Ammon's horn (tissue), 1 donor: Measurements from ENCODE around the gene ZFPM1.

Experiments
- DNase-seq: peaks from one replicate; pipeline ENCODE4 v3.0.0-alpha.2; 2016; ENCODE audit warnings: low spot score

ZFPM1 gene

DNA sequence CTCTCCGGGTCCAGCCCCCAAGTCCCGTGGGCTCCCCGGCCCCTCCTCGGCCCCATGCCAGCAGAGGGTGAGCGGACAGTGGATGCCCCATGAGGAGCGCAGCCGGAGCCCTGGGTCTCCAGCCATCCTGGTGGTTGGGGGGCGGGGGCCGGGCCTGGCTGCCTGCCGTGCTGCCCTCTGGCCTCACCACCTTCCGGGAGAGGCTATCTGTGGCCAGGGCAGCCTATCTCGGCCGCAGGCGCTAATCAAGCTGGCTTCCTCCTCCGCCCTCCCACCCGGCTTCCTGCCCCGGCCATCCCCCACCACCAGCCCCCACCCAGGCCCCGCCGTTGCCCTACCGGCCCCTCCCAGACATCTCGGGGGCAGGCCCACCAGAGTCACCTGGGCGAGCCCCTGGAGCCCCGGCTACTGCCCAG is 46.8 kb downstream of the ZFPM1 start:
- DNase-seq, result no peak

DNA sequence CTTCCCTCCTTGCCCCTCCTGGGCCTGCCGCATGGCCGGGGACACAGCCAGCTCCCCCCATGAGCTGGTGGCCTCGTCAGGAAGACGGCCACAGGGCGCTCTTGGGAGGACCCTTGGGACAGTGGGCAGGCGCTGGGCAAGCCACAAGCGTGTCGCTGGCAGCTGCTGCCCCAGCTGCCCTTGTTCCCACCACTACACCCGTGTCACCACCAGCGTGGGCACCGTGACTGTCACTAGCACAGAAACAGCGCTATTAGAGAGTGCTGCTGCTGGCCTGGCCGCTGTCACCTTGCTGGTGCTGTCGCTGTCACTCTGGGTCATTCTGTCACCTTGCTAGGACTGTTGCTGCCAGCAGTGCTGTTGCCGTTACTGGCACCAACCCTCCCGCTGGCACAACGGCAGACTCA is 47.2 kb downstream of the ZFPM1 start:
- no peak for DNase-seq

DNA sequence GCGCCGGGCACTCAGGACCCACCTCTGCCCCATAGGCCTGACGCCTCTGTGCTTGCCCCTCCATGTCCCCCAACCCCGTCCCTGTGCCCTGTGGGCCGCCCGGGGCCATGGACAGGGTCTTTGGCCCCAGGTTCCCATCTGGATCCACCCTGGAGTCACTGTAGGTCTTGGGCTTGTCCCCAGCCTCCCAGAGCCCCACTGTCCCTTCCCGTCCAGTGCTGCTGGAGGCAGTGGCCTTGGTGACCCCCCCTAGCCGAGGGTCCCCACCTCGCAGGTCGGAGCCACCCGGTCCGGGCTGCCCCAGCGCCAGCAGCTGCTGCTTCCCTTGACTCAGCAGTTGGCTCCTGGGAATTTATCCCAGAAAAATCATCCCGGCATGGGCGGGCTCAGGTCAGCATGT is 49.3 kb downstream of the ZFPM1 start:
- no peak for DNase-seq

DNA sequence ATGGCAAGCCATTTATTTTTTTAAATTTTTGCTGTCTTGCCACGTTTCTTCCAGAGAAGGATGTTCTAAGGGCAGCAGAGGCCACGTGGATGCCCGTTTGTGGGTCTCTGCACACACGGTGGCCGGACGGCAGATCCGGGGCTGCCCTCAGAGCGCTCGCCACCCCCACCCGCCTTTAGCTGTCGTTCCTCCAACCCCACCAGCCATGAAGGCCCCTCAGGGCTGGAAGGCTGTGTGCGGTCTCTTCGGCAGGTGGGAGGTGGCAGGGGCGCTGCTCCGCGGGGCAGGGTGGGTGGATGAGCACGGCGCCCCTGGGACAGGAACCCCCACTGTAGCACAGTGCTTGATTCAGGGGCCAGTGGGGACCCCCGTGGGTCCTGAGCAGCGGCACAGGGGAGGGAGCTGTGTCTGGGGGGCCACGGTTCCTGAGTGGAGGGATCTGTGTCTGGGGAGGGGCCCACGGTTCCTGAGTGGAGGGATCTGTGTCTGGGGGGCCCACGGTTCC is 49.7 kb downstream of the ZFPM1 start:
- no peak for DNase-seq

DNA sequence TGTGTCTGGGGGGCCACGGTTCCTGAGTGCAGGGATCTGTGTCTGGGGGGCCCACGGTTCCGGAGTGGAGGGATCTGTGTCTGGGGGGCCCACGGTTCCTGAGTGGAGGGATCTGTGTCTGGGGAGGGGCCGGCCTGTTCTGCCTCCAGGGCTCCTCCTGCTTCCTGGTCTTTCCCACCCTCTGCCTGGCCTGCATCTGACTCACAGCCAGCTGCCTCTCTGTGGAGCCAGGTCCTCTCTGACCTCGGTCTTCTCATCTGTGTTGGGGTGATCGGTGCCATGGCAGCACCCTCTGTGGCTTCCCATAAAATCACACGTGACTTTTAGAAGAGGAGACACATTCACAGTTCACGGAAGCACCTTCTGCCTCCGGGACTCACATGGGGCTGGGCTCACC is 50.3 kb downstream of the ZFPM1 start:
- DNase-seq, result no peak

DNA sequence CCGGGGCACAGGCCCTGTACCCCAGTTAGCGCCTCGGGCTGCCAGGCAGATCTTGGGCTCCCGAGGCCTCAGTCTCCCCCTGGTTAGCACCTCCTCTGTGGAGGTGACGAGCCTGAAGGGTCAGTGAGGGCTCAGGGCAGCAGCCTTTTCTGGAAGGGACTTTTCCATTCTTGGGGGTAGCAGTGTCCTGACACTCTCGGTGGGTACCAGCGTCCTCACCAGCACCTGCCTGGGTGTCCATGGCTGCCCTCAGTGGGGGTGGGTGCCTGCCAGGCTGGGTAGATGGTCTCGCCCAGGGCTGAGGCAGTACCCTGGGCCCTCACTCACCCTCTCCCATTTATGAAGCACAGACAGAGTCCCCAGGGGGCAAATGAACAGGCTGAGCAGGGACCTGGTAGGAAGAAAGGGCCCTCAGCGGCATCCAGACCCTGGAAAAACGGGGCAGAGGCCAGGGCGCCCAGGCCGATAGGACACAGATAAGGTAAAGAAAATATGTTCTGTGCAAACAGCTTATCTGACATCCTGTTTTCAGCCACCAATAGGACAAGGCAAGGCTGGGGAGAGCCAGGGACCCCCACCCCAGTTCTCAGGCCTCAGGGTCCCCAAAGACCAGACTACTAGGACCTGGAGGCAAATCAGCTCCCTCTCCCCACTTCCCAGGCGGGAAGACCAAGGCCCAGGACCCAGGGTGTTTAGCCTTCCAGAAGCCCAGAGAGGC is 50.9 kb downstream of the ZFPM1 start:
- DNase-seq, result no peak

DNA sequence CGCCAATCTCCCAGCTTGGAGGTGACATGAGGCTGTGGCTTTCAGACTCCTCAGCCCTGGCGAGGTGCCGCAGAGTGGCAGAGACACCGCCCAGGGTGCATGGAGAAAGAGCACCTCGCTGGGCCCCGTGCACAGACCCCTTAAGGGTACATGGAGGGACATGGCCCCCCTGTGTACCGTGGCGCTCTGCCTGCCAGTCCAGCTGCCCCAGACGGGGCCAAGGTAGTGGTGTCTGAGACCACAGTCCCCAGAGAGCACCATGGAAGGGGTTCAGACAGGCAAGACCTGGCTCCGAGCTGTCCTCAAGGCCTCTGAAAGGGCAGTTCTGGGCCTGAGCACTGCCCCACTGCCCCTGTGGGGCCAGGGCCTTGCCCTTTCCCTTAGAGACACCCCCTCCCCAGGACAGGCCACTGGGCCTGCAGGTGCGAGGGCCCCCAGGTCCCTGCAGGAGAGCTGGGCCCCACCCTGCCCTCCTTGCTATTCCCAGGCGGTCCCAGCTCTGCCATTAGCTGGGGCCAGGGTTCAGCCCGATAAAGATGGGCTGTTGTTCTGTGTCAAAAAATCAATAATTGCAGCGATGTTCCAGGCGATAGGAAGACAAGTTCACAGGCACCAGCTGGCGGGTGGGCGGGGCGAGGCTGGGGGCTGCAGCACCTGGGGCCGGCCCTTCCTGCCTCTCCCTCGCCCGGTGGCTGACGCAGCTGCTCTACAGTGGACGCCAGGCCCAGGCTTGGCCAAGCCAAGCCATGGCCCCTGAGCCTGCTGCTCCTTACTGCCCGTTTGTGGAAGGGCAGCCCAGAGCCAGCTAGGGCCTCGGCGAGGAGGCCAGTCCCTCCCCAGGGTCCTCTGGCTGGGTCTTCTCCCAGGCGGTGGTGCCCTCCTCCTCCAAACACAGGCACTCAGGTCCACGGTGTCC is 51.7 kb downstream of the ZFPM1 start:
- DNase-seq, result no peak

DNA sequence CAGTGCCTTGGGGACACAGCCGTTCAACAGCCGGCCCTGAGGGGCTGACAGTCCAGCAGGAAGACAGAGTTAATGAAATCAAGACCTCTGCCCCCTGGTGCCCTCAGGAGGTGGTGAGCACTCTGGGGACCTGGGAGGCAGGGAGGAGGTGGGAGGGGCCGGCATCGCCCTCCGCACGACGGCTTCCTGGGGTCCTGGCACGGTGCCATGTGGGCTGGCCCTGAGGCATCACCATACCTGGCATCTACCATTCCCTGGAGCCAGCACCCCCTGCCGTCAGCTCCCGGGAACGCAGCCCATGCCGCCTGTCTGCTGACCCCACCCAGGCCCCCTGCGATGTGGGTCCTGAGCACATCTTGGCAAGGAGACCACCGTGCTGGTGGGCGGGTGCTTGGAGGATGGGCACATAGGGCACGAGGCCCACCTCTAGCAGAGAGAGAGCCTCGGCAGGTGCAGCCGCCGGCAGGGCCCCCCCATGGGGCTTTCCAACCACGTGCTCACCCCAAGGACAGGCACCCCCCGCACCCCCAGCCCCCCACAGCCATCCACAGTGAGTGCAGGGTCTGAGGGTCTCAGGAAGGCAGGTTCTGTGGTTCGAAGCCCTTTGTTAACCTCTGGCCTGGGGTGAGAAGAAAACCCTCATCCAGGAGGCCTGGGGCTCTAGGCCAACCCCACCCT is 52.5 kb downstream of the ZFPM1 start:
- DNase-seq, result no peak

DNA sequence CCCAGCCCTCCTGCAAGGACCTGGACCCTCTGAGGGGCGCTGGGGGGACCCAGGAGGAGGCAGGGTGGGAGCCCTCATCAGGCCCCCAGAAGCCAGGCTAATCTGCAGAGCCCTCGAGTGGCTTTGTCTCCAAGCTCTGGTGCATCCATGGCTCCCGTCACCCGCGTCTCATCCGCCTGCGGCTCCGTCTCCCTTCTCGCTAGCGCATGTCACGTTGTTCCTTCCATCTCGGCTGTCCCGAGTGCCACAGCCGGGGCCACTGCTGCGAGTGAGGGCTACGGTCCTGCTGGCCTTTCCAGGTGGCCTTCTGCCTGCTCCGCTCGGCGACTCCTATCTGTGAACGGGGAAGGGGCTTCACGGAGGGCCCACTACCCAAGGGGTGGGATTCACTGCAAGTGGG is 53.6 kb downstream of the ZFPM1 start:
- no peak for DNase-seq

DNA sequence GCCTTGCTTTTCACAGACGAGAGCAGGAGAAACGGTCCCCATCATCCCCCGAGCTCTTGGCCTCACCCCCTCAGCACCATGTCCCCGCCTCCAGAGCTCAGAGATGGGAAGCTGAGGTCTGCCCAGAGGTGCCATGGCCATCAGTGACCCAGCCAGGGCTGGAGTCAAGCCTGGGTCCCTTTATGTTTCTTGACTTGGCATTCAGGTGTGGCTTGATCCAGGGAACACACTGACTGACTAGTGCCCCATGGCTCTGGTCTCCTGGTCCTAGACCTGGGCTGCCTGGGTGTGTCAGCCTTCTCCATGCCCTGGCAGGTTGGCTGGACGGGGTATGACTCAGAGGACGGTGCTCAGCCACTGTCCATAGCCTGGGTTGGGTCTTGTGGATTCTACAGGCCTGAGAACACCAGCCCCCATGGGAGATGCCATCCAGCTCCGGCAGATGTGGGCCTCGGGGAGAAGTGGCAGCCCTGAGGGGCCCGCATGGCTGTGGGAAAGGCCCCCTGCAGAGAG is 54.2 kb downstream of the ZFPM1 start:
- DNase-seq, result no peak

DNA sequence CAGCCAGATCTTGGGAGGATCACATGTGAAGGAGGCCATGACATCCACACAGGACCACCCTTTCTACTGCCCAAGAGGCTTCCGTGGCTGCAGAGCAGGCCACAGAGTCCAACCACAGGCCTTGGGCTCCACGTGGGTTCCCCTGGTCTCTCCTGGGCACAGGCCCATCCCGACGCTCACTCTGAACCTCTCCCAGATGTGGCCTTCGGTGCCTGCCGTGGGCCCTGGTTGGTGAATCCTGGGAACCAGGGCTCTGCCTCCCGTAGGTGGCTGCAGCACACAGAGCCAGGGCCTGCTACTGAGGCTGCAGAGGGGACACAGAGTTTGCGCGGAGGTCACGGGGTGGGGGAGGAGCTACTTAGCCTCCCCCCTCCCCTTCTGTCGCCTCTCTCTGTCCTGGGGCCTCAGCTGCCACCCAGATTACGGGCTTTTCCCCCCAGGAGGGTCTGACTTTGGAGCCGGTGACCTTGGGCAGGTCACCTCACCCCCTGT is 55.3 kb downstream of the ZFPM1 start:
- no peak for DNase-seq

DNA sequence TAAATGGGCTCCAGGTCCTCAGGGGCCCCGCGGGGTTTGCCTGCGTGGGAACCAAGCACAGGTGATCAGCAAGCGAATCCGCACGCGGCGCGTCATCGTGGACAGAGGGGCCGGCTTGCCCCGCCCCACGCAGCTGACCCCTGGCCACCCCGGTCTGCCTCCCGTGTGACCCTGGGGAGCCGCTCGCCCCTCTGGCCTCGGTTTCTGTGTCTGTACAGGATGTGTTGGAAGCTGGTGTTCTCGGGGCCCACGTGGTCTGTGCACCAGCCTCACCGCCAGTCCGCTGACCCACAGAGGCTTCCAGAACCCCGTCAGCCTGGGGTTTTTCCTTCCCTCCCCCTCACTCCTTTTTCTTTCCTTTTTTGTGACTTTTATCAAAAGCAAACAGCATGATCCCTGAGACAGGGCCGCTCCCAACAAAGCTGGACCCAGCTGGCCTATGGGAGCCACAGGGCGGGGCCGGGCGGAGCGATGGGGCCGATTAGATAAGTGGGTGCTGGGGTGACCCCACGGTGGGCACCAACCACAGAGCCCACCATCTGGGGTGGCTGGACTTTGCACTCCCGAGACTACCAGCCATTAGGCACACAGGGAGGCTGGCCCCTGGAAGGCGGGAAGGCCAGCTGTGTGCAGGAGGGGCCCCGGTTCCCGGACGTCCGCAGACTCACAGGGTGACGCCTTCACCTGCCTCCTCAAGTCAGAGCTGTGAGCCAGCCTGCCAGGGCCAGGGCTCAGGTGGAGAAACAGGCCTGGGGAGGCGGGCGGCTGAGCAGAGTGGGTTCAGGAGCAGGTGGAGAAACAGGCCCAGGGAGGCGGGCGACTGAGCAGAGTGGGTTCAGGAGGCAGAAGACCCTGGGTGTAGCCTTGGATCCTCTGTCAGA is 56.0 kb downstream of the ZFPM1 start:
- no peak for DNase-seq

DNA sequence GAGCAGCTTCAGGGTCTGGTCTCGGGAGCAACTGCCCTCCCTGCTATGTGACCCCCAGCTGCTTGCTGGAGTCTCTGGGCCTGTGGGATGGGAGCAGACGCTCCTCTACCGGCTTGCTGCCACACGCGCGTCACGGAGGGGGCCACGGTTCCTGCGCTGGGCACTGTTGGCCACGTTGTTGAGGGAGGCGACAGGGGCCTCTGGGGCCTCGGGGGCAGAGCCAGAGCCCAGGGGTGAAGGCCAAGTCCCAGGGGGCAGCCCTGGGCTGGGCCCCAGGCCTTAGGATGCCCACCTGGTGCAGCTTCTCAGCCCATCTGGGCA is 56.6 kb downstream of the ZFPM1 start:
- DNase-seq, result no peak

DNA sequence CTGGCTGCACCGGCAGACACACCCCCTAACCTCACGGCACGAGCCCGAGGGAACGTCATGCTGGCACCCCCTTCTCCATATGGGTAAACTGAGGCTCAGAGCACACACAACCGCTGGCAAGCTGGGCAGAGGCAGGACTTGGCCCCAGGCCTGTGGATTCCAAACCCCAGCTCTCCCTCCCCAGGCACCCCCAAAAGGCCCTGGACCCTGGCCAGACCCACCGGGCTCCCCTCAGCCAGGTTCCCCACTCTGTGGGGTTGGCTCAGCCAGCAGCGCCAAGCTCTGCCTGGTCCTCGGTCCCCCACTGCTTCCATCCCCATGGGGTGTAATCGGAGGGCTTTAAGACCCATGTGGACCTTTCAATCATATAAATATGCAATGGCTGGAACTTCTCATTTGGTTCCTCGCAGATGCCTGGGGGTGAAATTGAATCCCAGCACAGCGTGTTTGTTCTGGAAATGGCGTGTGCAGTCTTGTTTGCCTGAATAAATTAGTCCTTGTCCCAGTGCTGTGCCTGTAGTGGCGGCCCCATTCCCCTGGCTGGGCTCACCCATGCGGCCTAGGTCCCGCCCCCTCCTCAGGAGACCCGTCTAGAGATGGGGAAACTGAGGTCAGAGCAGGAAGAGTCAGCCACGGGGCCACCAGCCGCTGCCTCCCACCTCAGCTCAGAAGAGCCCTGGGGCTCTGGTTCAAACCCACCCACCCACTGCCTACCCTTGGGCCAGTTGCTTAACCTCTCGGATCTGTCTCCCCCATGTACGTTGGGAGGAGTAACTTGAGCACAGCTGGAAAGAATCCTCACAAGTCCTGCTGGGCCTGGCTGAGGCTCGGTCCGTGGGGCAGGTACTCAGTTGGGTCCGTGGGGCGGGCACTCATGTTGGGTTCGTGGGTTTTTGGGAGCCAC is 57.3 kb downstream of the ZFPM1 start:
- DNase-seq, result no peak

DNA sequence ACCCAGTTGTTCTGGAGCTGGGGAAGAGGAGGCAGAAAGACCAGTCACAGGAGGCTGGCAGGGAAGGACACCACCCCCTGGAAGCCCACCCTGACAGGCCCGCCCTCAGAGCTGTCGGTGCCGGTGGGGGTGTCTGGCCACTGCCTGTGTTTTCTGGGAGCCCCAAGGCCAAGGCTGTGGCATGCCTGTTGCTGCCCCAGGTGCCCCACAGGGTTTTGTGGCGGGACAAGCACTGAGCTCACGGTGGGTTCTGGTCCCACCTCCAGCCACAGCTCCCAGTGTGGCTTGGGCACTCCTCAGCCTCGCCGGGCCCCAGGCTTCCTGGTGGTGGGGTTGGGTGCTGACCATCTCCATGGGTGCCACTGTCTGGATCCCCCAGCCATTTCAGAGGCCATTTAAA is 58.0 kb downstream of the ZFPM1 start:
- DNase-seq, result no peak

DNA sequence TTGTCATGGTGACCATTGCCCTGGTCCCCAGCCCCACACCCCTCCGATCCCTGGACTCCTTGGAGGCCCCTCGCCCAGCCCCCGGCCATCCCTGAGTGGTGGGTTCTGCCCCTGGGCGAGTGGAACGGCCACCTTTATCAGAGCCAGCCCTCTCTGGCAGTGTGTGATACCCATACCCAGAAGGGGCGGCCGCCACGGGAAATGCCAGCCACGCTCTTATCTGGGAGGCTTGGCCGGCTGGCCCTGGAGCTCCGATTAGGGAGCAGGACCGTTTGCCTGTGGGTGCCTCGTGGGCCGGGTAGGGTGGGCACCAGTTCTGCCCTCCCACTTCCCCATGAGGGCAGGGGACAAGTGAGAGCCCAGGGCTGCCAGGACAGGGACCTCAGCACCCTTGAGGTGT is 58.8 kb downstream of the ZFPM1 start:
- no peak for DNase-seq

DNA sequence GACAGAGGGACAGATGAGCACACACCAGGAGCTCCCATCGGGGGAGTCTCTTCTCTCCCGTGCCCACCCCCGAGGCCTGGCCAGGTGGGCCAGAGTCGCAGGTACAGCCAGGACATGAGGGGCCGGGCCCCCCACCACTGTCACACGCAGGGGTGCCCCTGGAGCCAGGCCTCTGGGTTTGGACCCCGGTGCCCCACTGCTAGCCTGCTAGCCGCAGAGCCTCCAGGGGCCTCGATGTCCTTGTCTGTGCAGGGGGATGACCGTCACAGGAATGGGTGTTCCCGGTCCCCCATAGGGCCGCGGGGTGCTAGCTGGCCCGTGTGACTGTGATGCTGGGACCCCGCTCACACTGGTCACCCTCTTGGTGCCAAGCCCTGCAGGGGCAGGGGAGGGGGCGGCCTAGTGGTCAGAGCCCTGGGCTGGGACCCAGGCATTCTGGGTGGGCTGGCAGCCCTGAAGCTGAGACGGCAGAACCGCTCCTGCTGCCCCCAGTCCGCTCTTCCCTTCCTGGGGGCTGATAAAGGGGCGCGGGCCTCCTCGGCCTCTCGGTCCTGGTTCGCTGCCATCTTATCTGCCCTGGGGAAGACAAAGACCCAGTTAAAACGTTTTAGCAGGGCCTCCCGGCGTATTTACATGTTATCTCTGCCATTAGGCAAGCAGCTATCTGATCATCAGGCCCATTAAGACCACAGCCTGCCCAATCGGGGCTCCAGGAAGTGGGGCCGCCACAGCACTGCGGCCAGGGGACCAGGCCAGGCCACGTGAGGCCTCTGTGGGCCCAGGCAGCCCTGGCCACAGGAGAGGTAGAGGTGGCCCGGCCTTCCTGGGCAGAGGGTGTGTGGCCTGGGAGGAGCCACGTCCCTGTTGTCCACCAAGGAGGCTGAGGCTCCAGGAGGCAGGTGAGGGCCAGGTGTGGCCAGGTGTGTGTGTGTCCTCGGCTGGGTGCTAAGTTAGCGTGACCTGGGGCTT is 59.9 kb downstream of the ZFPM1 start:
- no peak for DNase-seq

DNA sequence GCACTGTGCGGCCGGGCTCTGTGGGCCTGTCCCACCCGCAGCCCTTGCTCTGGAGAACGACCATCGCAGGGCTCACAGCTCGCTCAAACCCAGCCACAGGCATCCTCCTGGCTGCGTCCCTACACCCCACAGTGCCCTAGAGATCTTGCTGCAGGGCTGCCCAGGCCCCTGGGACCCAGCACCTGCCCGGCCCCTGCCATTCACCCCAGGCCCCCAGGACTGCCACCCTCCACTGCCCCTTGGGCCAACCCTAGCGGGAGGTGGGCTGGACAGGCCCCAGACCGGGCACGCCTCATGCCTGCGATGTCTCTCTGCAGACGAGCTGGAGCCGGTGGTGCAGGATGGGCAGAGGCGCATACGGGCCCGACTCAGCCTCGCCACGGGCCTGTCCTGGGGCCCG is 61.0 kb downstream of the ZFPM1 start:
- no peak for DNase-seq
